NCI-H774 (cell line): ENCODE data around the gene PRDM5.

Experiments used
- DNase-seq: peaks from one replicate; lab custom pipeline; 2025; lab: John Stamatoyannopoulos, UW

PRDM5 gene

DNA sequence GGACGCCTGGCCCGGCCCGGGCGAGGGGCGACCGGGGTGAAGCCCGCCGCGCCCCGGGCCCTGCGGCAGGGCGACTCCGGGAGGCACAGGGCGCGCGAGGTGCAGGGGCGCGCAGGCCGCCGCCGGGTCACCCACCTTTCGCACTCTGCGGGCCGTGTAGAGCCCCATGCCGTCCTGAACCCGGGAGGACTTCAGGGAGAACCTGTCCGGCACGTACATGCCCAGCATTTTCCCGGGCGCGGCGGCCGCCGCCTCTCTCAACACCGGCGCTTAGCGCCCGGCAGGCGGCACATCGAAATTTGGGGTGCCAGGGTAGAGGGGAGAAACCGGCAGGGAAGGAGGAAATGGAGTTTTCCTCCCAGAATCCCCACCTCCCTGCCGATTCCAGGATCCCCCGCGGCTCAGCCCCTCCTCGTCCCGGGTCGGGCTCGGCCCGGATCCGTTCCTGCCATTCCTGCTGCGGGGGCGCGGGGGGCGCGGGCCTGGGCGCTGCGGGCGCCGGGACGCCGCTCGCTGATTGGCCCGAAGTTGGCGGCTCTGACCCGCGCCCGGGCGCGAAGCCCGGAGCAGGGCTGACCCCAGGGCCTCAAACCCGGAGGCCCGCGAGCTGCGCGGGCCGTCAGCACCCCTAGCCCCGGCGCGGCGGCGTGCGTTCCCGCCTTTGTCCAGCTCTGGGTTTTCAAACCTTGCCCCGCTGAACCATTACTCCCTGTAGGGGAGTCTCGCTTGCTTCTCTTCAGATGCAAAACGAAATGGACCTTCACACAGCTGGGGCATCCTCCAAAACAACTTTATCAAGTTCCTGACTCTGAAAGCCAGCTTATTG lies at the start of gene PRDM5:
Gene PRDM5 (minus strand): TSS at position 346 of the 826 bp plus-strand sequence. CDS start 118 bp downstream, at position 228.
- DNase-seq = peak; percentile 9

DNA sequence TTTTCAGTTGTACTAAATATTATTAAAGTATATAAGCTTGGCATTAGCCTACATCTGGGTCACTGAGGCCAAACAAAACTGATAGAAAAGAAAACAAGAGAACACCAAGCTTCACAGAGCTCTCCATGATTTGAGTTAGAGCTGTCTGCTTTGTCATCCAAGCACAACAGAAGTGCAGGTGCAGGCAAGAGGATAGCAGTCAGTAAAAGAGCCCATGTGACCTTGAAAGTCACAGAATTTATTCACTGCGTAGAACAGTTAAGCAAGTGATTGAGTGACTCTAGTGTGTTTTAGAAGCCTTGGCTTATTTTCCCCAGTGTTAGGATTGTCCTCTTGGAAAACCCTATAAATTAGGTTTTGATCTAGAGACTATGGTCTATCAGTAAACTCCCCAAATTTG lies 49.4 kb upstream of the PRDM5 start:
- no peak for DNase-seq

DNA sequence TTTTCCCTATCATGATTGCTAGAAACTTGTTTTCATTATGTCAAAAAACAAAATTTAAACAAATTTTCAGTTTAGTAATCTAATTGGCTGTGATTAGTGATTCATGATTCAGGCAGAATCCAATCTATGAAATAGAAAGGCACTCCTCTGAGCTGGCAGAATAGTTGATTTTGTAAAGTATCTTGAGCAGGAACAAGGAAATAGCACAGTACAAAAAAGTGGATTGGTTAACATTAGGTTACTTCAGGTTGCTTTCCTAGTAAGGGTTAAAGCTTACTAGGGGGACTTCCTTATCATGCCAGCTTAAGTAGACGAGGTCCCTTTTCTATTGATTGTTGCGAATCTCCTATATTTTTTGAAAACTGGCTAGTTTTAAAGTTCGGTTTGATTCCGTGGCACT lies 43.4 kb upstream of the PRDM5 start:
- no peak for DNase-seq

DNA sequence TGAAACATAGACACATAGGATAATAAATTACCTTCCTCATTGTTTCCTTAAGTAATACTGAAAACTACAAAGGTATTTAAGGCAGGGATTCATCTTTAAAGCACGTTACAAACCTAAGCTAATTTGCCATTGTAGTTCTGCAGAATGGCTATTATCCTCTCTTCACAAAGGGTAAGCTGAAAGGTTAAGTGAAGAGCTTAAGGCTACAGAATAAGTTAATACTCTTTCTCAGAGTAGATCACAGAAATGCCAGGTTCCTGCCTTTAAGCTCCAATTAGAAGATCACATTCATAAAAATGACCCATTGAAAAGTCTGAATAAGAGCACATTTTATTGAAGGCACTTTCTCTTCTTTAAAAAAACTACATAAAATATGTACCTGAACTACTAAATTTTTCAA lies 42.1 kb upstream of the PRDM5 start:
- DNase-seq = no peak

DNA sequence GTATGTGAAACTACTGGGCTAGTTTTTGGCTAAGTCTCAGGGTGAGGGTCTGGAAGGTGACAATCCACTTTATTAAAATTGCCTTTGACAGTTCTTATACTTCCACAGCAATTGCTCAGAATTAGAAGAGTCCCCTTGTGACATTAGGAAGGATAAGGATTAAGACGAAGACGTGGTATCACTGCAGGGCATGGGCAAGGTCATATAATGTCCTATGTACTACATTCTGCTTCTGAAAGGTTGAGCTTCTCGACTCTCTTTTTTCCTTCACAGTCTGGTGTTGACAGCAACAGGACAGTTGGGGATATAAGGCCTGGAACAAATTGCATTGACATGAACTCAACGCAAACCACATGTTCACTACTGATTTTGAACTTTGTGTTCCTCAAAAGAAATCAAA lies 40.9 kb upstream of the PRDM5 start:
- no peak for DNase-seq

DNA sequence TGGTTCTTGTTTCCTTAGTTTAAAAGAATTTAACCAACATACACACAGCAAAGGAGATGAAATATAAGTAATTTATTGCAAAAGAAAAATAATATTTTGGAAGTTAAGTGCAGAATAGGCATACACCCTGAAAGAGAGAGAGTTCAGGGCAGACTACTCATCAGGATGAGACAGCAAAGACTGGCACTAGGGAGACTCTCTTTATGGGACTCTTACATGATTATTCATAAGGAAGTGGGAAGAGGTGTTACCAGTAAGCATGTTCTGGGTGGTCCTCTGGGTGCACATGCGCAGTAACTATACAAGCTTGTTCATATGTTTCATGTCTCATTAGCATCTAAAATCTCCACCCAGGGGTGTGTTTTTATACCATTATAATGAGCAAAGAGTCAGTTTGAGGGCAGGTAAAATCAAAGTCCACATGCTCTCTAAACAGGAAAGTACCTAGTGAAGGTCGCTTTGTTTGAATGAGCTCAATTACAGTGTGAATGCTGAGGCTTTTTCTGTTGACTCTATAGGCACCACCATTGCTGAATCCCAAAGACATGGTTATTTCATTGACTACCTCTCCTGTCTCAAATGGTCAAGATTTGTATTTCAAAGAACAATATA lies 38.2 kb upstream of the PRDM5 start:
- DNase-seq = no peak

DNA sequence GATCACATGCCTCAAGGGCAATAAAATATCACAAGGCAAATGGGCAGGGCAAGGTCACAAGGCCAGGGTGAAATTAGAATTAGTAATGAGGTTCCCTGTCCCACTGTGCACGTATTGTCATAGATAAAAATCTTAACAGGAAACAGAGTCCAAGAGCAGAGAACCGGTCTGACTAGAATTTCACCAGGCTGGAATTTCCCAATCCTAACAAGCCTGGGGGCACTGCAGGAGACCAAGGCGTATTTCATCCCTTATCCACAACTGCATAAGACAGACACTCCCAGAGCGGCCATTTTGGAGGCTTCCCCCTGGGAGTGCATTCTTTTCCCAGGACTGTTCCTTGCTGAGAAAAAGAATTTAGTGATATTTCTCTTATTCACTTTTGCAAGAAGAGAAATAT lies 25.9 kb upstream of the PRDM5 start:
- no peak for DNase-seq

DNA sequence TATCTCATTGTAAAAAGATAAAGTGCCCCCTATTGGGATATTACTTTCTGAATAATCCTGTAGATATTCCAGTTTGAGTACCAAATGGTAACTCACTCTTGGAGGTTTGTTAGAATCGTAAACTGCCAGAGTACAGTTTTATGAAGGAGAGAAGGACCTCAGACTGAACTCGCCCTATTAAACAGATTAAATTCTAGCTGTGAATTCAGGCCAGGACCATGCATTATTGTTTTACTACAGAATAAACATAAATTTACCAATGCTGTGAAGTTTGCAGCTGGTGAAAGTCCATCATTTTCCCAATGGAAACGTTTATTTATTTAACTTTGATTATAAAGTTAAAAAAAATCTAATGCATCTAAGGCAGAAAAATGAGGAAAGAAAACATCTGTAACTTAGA lies 20.2 kb upstream of the PRDM5 start:
- DNase-seq = no peak

DNA sequence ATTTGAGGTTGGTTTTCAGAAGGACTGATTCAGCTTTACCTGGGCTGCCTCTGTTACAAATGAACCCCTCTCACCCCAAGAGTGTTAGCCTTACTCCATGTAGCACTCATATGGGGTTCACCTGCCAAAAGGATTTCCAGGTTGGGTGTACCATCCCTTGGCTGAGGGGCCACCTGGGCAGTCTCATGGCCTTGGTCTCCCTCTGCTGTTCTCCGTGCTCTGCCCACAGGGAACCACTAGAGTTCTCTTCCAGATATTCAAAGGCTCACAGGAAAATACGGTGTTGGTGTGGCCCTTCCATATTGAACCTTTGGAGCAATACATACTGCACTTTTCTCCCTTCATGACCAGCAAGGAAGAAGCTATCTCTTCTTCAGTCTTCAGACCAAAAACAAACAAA lies 18.0 kb upstream of the PRDM5 start:
- DNase-seq = no peak

DNA sequence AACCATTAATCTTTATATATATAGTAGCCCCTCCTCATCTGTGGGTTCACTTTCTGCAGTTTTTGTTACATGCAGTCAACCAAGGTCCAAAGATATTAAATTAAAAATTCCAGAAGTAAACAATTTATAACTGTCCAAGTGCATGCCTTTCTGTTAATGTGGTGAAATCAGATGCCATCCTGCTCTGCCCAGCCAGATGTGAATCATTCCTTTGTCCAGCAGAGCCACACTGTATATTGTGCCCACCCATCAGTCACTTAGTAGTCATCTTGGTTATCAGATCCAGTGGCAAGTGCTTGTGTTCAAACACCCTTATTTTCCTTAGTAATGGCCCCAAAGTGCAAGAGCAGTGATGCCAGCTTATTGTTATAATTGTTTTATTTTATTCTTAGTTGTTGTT lies 17.2 kb upstream of the PRDM5 start:
- no peak for DNase-seq

DNA sequence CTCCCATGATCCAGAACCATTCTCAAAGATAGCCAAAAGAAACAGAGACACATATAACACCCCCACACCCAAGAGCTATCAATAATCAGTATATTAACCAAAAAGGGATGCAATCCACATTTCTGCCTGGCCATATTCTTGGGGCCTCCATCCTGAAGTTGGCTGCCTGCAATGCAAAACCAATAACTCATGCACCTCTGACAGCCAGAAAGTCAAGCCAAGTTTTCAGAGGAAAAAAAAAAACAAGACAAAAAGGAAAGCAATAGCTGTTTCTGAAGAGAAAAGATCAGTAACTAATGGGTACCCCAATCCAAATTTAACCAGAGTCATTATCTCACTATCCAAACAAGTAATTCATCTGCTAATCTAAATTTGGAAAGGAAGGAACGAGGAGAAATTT lies 7.3 kb upstream of the PRDM5 start:
- DNase-seq = no peak

DNA sequence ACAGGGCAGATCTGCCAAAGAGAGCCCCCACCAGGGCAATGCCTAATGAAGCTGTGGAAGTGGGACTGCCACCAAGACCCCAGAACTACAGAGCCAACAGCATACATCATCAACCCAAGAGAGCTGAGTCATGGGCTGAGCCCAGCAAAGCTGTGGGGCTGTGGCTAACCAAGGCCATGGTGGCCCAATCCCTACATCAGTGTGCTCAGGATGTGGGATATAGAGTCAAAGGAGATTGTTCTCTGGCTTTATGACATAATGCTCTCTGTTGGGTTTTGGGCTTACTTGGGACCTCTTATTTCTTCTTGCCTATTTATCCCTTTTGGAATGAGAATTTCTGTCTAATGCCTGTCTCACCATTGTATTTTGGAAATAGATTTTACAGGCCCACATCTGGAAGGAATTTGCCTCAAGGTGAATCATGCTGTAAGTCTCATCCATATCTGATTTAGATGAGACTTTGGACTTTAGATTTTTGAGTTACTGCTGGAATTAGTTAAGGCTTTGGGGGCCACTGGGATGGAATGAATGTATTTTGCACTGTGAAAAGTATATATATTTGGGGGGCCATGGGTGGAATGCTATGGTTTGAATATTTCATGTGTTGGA lies 5.4 kb upstream of the PRDM5 start:
- no peak for DNase-seq

DNA sequence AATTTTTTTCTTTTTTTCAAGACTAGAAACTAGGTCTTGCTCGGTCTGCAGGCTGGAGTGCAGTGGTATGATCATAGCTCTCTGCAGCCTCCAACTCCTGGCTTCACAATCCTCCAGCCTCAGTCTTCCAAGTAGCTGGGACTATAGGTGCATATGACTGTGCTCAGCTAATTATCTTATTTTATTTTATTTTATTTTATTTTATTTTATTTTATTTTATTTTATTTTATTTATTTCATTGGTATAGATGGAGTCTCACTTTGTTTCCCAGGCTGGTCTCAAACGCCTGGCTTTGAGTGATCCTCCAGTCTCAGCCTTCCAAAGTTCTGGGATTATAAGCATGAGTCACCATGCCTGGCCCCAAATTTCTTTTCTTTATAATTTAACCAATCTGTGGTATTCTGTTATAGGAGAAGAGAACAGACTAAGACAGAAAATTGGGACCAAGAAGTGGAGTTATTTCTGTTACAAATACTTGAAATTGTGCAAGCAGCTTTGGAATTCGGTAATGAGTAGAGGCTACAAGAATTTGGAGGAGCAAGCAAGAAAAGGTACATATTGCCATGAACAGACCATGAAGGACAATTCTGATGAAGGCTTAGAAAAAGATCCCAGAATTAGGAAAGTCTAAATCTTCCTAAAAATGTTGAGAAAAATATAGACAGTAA lies 4.0 kb upstream of the PRDM5 start:
- DNase-seq = no peak

DNA sequence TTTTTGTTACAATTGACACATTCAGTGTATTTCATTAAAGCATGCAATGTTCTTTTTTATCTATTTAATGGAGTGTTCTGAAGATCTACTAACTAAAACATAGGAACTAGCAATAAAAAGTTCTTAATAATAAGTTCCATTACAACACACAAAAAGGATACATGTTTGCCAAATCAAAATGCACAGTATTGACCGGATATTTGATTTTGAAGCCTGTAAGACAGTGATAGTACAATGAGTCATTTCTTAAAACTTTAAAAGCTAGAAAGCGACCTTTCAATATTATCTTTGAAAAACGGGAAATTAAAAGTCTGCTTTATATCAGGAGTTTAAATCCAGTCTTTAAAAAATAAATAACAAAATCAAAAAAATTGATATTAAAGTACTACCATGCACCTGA lies 2.4 kb upstream of the PRDM5 start:
- no peak for DNase-seq

DNA sequence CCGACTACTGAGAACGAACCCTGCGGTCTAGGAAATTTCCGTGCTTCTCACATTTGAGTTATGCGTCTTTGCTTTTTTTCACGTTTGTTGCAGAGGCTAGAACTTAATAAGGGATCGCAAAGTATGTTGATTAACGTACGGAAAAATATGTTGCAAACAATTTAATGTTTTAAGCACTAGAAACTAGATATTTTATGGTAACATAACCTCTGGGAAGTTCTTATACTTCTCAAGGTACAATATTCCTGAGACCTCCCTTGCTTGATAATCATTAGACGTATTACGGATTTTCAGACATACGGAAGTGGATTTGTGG lies 639 bp upstream of the PRDM5 start:
- DNase-seq = no peak

DNA sequence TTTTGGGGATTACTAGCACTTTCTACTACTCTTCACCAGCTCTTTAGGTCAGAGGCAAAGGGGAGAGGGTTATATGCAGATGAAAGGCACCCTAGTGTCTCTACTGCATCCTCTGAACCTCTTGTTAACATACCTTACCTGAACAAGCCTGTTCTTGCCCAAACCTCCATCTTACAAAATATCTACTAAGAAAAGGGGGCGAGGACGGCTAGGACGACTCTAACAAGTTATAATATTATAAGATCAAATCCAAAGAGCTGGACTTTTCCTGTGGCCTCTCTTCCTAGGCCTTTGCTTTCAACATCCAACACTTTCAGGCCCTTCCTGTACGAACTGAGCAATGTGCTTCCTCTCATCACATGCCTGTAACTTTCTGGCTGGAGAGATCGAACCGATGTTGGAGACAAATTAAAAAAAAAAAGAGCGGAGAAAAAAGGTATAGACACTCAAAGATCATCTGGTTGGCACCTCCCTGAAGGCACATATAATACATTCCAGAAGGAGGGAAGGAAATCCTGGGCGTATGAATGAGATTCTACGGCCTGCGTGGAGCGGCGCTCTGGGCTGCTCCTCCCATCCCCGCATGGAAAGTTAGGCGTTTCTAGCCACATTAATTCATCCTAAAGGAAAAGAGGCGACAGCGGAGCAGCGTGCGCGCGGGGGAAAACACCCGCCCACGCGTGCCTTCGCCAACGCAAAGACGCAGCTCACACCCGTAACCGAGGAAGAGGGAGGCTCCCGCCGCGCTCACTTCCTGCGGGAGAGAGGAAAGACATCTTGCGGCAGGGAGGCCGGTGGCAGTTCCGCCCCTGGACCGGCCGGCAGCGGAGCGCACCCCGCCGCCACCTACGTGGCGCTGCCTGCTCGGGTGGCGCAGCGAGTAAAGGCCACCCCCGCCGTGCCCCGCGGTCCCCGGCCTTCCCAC lies 808 bp downstream of the PRDM5 start:
- DNase-seq = peak; percentile 12

DNA sequence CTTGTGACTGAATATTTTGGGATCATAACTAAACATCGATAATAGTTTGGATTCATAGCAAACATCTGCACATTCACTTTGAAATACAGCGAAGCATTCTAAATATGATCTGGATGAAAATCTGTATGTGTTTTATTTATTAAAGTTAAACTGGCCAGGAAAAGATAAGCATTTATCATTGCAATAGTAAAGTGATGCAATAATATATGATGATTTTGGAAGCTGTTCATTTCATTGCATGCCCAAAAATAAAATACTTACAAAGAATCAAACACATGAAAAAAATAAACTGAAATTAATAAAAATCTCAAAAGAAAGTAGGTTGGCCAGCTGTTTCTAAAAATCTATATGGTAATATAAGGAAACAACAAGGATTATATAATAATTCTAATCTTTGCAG lies 1.9 kb downstream of the PRDM5 start:
- DNase-seq = no peak

DNA sequence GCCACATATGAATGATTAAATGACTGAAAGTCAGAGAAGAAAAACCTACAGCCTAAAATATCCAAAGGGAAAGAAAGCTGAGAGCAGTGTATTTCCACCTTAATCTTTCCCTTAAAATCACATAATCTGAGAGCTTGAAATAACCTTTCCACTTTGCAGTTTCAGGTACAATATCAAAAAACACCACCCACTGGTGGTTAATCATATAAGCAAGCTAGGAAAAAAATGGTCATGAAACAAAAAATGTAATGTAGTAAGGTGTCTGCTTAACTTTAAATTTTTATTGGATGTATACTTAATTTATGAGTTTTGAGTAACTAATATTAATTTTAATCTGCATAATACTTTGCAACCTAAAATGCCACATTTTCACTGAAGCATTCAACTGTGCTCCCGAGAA lies 3.2 kb downstream of the PRDM5 start:
- no peak for DNase-seq

DNA sequence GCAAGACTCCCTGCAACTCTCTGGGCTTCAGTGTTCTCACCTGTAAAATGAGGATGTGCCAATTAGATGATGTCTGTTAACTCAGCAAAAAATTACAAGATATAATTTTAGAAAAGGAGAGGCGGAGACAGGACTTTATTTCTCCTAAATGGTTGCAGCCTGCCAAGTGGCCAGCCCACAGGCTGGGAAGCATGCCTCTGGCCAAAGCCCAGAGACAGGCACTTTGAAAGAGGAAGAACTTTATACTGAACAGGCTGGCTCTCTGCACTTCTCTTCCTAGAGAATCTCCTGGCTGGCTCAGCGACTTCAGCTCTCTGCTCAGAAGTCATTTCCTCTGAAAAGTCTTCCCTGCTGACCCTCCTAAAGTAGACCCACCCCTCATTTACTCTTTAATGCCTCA lies 3.7 kb downstream of the PRDM5 start:
- no peak for DNase-seq

DNA sequence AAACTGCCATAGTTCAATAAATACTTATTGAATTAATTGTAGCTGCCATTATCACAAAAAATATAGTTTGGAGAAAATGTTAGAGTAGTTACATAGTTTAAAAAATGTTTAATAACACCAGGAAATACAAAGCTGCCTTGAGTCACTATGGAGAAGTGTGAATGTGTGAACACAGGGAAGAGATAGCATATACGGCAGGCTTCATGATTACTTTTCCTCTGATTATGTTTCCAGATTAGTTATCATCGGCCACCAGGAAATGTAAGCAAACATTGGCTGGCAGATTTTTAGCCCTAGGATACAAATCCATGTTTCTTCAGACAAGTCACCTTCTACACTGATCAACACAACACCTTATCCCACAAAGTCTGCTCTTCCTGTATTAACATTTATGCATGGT lies 4.4 kb downstream of the PRDM5 start:
- no peak for DNase-seq

DNA sequence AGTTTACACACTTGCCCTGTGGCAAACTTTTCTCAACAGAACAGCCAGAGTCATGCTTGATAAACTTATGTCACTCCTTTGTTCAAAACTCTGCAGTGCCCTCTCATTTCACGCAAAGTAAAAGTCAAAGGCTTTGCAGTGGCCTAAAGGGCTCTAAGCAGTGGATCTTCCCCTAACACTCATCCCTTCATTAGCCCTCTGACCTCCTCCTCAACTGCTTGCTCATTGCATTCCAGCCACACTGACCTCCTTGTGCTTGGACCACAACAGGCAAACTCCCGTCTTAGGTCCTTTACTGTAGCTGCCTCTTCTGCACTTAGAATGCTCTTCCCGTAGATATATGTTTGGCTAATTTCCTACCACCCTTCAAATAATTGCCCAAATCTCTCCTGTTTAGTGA lies 5.6 kb downstream of the PRDM5 start:
- DNase-seq = no peak

DNA sequence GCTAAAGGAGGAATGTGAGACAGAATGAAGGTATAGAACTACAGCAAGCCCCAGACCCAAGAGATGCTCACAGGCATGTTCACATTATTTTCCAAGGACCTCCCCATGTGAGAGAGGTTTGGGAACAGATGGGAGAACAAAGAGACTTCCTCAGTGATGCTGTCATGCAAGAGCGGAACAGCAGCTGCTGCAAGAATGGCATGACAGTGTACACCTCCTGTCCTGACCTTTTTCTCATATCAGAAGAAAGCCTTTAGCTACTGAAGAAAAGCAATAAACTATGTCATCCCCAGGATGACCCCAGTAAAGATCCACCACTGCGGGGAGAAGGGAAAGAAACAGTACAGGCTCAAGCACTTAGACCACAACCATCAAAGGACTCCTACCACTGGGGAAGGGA lies 7.2 kb downstream of the PRDM5 start:
- DNase-seq = no peak
